HG02870 (cell line): ENCODE results near the gene PTPRN2.

ENCODE experiments used
- ATAC-seq: cut with Tn5 transposase; IDR thresholded peaks from one replicate; pipeline ENCODE4 v1.9.1; 2021; ENCODE audit warnings: mild to moderate bottlenecking, moderate library complexity; ENCODE audit not compliant: unreplicated experiment

Gene PTPRN2

DNA sequence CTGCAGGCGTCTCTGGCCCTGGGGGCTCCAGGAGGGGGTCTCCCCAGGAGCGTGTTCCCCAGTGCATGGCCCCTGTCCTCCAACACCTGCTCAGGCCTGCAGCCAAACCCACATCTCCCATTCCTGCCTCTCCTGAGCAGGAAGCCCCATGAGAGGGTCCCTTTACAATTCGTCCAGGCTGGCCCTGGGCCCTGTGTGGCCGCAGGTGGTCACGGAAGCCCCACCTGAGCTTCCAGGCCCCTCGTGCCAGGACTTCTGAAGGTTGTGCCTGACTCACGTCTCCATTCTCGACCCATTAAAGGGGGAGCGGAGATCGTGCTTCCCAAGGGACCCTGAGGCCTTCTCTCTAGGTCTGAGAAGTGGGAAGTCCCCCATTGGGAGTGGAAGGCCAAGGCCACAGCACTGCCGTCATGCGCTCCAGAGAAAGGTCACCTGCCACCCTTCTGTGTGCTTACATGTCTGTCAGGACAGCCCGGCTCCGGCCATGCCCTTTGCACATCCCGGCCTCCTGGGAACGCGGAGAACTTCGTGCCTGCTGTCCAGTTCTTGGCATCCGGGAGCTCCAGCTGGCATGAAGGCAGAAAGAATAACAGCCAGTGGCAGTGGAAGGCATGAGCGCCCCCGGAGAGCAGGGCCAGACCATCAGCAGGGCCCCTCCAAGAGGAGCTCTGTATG, 868.5 kb downstream of the PTPRN2 start:
- ATAC-seq, result no peak

DNA sequence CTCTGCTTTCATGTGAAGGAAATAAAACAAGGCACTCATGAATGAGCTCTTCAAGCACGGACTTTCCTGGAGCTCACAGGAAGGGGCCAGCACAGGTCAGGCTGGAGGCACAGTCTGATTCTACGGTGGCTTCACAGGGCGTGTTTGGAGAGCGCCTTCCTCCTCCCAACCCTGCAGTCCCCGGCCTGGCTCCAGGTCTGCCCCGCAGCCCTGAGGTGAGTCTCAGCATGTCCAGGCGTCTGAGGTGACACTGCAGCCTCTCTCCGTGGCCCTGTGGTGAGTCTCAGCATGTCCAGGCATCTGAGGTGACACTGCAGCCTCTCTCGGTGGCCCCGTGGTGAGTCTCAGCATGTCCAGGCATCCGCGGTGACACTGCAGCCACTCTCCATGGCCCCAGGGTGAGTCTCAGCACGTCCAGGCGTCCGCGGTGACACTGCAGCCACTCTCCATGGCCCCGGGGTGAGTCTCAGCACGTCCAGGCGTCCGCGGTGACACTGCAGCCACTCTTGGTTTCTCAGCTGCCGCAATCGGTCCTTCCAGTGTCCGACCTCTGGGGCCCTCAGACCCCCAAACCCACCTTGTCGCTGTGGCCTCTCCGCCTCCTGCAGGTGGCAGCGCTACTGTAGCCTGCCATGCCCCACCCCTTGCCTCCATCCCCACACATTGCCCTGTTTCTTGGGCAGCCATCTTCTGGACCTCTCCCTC, 869.2 kb downstream of the PTPRN2 start:
- ATAC-seq, result no peak

DNA sequence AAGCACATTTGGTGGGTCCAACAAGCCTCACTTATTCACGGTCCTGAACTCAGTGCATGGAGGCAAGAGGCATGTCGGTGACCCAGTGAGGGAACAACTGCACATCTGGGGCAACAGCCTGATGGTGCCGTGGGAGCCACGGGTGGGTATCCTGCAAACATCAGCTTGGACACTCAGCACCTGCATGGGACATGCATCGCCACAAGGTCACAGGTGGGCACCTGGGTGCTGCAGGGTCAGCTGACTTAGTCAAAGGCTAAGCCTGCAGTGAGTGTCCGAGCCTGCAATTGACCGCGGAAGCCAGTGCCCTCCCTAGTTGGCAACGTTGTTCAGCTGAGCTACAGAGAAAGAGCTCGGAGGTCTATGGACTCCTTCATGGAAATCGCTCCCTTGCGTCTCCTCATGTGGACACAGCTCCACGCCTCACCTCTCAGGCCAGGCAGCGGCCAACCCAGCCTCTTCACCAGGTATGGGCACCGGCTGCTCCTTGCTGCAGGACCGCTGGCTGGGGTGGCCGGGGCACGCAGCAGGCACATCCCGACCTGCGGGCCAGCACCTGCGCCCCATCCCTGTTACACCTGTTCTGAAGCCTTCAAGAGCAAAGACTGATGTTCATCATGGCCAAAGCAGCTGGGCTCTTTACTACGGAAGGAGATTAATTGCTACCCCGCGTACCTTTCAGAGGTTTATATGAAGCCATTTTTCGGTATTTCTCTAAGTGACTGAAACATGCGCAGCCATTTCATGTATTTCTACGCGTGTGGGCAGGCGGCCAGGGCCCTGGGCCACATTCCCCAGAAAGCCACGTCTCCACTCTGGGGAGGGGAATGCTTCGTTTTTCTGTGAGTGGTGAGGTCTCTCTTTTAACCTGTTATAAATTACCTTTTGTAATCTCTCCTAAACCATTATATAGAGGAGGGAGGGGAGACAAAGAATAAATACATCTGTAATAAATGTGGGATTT, 870.1 kb downstream of the PTPRN2 start:
- ATAC-seq, result no peak

DNA sequence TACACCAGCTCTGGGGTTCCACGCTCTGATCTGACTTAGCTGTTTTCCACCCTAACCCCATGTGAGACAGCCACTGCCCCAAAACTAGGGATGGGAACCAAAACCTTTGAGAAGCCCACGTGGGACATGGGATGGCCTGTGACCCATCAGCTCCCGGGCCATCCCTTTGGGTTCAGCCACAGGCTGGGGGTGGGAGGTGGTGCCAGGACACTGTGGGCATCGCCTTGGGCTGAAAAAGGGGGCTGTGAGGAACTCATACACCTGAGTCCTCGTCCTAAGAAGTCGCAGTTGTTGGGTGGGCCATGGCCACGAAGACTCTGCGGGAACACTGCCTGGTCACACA, 871.7 kb downstream of the PTPRN2 start:
- ATAC-seq, result no peak

DNA sequence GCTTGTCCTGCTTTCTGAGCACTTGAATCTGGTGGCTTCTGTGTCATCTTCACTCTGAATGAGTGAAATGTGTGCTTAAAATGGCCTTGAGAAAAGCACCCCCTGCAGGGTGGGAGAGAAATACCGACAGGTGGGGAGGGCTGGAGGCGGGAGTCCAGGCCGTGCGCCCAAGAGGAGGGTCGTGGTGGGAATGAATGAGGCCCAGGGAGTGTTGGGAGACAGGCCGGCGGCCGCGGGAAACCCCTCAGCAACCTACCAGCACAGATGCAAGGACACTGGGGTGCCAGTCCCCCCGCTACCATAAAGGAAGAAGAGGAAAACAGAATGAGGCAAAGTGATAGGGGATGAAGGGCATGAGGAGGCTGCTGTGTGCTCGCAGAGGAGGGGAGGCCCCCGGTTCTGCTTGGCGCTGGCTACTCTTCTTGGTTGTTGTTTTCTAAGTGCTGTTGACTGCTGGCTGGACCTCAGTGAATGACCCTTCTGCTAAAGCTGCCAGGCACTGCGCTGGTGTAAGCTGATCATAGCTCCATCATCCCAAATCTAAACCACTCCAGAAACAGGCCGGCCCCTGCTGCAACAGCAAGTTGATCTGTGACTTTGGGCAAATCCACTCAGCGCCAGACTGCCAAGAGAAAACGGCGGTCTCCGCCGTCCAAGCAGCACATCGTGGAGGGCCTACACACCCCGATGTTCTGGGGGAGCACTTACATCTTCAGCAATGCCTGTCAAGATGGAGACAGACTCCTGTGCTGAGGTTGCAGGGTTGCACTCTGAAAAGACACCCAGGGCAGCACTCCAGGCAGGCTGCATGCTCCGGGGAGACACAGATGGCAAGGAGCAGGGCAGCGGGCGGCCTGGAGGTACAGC, 872.3 kb downstream of the PTPRN2 start:
- ATAC-seq, result no peak

DNA sequence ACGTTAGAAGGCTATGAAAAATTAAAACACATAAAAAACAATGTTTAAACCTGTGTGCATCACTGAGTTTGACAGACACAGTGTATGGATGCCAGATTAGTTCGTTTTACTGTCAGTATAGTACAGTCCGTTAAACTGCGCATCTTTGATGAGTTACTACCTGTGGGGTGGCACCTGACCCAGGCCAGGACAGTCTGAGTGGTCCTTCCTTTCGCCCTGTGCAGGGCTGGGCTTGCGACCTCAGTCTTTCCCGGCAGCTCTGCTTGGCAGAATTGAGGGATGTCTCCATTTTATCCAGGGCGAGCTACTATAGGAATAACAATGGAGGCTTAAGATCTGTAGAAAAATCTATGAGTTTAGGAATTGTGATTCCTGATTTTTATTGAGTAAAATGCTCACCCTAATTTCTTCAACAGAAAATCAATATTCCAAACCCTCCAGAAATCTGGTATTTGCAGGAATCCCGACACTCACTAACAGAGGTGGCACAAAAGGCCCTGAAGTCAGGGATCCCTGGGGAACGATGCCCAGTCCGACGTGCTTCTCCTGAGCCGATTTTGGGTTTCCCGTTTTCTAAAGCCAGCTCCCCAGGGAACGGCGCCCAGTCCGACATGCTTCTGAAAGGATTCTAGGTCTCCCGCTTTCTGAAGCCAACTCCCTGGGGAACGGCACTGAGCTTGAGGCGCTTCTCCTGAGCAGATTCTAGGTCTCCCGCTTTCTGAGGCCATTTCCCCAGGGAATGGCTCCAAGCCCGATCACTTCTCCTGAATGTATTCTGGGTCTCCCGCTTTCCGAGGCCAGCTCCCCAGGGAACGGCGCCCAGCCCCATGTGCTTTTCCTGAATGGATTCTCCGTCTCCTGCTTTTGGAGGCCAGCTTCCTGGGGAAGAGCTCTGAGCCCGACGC, 873.2 kb downstream of the PTPRN2 start:
- no peak for ATAC-seq

DNA sequence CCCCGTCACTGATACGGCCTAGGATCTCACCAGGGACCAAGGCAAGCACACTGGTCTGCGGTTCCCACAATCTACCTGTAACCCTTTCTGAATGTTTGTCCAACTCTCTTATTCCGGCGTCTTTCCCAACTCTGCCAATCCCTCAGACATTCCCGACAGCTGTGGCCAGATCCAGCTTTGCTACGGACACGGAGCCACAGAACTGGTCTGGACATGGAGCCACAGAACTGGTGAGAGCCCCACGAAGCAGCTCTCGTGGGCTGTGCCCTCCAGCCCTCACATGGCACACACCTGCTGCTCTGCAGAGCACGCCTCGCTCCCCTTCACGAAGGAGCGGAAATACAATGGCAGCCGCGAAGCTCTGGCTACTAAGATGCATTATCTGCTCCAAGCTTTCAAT, 874.0 kb downstream of the PTPRN2 start:
- ATAC-seq, result no peak

DNA sequence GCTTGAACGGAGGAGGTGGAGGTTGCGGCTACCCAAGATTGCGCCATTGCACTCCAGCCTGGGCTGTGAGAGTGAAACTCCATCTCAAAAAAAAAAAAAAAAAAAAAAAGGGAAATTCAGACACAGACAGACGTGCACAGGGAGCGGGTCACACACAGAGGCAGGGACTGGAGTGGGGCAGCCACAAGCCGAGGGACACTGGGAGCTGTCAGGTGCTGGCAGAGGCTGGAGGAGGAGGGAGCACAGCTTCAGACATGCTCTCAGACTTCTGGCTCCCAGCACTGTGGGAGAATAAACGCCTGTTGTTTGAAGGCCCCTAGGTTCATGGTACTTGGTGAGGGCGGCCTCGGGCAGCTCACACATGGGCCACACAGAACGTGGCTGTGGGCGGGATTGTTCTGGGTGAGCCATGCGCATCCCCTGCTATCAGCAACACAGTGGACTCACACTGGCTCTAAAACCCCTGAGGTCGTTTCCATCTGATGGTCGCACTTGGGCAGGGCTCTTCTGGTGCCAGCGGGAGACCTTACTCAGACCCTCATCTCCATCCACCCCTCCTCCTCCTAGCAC, 874.9 kb downstream of the PTPRN2 start:
- ATAC-seq, result no peak

DNA sequence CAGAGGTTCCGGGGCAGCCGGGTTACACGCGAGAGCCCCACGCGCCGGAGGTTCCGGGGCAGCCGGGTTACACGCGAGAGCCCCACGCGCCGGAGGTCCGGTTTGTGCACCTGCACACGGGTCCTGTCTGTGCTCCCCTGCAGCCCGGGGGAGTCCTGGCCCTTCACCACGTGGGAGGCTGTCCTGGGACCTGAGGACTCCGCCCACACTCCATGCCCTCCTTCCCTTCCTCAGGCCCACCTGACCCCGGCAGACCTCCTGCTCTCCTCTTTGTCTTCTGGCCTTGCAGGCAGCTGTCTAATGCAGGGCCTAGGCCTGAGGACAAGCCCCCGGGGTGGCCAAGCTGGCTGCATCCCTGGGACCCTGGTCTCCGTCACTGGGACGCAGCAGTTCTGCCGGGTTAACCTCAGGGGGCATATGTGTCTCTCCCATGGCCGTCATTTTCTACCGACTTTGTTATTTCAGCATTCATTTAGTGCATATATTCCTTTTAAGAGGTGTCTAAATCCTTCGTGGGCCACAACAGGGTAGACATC, 876.2 kb downstream of the PTPRN2 start:
- no peak for ATAC-seq

DNA sequence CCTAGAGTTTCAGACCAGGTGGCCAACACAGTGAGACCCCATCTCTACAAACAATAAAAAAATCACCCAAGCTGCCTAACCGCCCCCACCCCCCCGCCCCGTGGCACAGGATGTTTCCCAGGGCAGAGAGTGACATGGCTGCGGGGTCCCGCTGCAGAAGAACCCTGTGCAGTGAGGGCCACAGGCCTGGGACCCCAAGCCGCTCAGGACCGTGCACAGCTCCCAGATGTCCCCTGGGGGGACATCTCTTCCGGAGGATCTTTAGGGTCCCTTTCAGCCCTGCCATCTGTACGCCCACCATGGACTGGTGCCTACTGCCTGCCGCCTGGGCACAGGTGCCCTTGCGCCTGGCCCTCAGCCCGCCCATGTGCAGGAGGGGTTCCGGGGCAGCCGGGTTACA, 877.2 kb downstream of the PTPRN2 start:
- no peak for ATAC-seq

DNA sequence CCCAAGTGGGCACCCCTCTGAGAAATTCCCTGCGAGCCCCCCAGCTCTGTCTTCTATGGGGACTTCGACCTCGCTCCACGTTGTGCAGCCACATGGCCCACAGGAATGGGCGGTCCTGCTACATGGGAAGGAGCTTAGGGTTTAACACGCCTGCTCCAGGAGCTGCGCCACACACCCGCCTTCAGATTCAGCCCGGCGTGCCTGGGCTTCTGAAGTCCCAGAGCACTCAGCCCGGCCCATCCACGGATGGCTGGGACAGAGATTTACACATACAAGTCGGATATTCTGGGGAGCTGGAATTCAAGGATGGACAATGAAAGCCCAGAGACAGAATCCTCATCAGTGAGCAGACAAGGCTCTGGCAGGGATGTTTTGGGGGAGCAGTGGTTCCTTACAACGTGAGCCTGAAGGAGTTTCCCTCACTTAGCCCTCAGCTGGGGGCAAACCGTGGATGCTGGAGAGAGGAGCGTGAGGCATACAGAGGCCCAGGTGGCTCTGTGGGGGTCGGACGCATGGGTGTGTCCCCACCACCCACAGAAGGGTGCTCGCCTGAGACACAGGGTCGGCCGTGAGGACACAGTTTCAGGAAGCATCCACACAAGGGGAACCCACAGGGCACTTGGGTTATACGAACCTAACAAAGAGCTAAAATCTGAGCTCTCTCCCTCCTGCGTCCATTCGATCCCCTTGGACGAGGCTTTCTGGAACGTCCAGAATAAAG, 877.9 kb downstream of the PTPRN2 start:
- ATAC-seq, result no peak

DNA sequence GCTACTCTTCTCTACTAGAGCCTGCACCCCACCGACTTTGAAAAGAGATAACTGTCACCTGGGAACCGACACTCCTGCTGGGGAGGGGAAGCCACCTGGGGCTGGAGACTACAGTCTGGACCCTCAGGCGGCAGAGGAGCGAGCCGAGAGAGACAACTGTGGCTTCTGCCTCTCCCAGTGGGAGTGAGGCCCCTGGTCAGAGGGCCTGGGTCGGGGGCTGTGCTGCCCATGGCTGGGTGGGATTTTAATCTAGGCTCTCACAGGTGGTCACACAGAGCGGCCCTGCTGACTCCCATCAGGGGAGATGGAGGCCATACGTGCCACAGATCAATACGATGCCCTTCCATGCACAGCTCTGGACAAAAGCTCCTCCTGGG, 878.7 kb downstream of the PTPRN2 start:
- ATAC-seq, result no peak

DNA sequence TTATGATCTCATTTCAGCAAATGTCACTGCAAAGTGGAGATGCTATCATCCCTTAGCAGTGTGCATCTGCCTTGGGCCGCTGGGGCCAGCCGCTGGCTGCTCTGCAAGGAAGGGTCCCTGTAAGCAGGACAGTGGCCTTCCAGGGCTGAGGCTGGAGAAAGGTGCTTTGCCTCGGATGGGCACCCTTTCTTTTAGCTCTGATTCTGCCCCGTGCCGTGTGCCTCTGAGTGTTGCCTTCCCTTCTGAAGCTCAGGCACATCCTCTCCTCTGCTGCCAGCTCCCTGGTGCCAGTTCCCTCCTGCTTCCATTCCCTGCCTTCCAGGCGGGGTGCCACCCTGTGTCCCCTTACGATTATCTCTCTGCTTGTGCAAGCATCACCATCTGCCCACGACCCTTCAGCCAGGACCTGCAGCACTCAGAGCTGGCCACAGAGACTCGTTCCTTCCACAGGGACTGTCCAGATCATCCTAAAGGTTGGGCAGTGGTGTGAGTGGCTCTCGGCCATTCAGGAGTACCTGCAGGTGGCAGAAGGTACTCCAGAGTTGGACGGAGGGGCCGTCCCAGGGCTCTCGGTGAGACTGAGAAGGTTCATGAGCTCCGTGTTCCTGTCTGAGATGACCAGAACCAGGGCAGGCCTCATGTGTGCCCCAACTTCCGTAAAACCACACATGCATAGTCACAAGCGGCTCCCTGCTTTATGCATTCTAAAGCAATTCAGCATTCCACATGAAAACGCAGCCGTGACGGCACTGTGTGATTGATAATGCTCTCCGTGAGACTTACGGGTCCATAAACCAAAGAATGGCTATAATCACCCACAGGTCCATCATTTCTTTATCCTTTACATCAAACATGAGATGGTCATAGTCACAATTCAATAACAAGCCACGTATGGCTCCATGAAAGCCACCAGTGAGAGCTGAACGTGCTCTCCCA, 879.4 kb downstream of the PTPRN2 start:
- no peak for ATAC-seq

DNA sequence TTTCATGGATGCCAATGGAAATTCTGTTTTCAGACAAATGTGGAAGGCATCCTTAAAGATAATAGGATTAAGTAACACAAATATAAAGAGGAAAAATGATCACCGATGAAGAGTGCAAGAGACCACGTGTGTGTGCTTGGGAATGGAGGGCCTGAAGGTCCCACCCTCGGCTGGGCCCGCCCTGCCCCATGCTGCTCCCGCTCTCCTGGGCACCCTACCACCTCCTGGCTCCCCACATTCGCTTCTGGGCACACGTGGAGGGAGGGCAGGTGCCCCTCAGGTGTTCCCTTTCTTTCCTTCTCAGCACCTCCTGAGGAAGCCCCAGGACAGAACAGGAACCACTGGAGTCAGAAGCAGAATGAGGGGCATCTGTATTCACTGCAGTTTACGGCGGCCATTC, 883.3 kb downstream of the PTPRN2 start:
- ATAC-seq, result no peak

DNA sequence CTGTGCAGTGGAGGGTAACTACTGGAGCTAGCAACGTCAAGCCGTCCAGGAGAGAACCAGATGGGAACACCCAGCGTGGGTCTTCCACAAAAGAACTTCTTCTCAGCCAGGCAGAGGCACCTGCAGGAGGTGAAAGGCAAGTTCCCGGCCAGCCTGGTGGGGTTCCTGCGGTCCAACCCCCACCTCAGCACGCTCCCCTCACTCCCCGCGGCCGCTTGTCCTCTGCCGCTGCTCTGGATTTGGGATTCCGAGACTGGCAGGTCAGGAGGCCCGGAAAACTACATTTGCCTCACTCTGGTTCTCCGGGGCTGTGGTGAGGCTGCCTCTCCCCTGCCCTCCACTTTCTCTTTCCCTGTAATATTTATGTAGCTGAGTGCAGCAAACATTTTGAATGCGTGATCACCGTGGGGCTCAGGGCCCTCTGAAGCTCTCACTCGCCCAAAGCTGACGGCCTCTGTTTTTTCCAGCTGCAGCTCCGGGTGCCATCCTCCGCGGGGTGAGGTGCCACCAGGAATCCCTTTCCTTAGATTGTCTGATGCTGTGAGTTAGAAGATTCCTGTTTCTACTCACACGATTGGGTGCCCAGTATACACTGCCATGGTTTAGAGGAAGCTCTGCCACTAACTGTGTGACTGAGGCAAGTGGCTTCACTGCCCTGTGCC, 884.0 kb downstream of the PTPRN2 start:
- no peak for ATAC-seq

DNA sequence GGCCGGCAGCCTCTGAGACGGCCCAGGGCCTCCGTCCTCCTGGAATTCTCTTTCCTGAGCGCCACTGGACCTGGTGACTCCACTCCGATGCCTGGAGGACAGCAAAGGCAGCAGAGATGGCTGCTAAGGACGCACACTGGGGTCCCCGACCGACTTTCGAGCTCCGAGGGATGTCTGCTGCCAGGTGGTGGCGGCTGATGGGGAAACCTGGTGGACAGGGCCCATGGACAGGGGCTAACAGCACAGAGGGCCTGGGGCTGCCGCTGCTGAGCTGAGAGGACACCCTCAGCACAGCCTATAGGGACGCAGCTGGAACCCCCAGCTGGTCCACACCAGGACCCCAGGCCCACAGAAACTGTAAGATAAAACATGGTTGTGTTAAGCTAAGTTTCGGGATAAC, 884.5 kb downstream of the PTPRN2 start:
- ATAC-seq, result no peak
